ENCODE data around the gene ELF3. TPM values are rescaled to one million over a fixed set of nuclear protein-coding genes. Genes with fewer than 3 reads are reported as not detected.
"Not testable (repeated sequence)": the region's sequence is repeated elsewhere in the genome, so short reads cannot be mapped to it uniquely, and the experiment has no call there.

The ELF3 gene
- total and polyA plus RNA-seq, 4 donors = 10.1 to 38.7 (median 25.6) TPM

DNA sequence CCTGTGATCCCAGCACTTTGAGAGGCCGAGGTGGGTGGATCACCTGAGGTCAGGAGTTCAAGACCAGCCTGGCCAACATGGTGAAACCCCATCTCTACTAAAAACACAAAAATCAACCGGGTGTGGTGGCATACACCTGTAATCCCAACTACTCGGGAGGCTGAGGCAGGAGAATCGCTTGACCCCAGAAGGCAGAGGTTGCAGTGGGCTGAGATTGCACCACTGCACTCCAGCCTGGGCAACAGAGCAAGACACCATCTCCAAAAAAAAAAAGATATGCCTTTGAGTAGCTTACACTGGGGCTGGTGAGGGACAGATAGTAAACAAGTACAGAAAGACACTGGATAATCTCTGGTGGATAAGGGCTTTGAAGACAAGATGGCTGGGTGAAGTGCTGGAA, 44.3 kb downstream of the ELF3 start:
- H3K9ac ChIP-seq (ENCODE audit: low read depth in 1 of 2, low read length in 2 of 2); H3K27me3 ChIP-seq (ENCODE audit: control insufficient read depth in 4 of 4, insufficient read depth in 4 of 4, low read length in 3 of 4); DNase-seq (ENCODE audit: low spot score); H3K27ac ChIP-seq (ENCODE audit: low read depth in 1 of 2, low read length in 2 of 2); H3K4me1 ChIP-seq (ENCODE audit: control insufficient read depth in 4 of 4, insufficient read depth in 4 of 4, low read length in 3 of 4); H3K36me3 ChIP-seq (ENCODE audit: control insufficient read depth in 4 of 4, insufficient read depth in 3 of 4, low read depth in 1 of 4, low read length in 3 of 4); H3K9me3 ChIP-seq (ENCODE audit: control insufficient read depth in 4 of 4, low read length in 3 of 4); H3K4me3 ChIP-seq (ENCODE audit: low read depth in 1 of 3, low read length in 3 of 3): not testable (repeated sequence)
- 89% methylated on average over 4 of the region's 4 CpGs for WGBS

DNA sequence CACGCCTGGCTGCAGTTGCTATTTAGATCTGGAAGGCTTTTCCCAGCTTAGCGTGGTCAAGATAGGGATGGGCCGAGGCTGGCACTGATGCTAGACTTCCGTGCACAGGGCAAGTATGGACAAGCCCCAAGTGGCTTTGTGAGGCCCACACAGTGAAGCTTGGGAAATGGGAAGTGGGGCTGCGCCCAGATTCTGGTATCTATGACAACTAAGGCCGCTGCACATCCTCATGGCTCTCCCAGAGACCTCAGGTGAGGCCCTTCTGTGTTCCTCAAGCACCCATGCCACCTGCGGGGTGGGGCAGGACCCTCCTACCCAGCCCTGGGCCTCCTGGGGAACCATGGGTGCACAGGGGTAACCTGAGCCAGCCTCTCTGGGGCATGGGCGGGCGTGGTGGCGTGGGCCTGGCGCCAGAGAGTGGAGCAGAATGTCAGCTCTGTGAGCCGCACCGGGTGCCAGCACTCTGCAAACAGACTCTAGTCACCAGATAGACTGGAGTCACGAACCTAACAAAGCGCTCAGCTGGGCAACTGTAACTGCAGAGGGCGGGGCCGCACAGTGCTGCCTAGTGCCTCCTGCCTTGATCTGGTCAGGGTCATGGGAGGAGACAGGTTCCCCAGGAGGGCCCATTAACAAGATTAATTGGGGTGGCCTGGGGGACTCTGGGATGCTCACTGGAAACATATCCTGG, 46.4 kb downstream of the ELF3 start:
- no peak for DNase-seq (ENCODE audit: low spot score)
- TF ChIP-seq, protein P1, sequence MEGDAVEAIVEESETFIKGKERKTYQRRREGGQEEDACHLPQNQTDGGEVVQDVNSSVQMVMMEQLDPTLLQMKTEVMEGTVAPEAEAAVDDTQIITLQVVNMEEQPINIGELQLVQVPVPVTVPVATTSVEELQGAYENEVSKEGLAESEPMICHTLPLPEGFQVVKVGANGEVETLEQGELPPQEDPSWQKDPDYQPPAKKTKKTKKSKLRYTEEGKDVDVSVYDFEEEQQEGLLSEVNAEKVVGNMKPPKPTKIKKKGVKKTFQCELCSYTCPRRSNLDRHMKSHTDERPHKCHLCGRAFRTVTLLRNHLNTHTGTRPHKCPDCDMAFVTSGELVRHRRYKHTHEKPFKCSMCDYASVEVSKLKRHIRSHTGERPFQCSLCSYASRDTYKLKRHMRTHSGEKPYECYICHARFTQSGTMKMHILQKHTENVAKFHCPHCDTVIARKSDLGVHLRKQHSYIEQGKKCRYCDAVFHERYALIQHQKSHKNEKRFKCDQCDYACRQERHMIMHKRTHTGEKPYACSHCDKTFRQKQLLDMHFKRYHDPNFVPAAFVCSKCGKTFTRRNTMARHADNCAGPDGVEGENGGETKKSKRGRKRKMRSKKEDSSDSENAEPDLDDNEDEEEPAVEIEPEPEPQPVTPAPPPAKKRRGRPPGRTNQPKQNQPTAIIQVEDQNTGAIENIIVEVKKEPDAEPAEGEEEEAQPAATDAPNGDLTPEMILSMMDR (IDR thresholded peaks at IDR 0.05; ENCODE audit: low read depth, low read length, missing input control) = no peak
- TF ChIP-seq SP1 (IDR thresholded peaks at IDR 0.05) = peak; percentile 17
- TF ChIP-seq EGR1 (IDR thresholded peaks at IDR 0.05; ENCODE audit: low read depth in 2 of 2) = no peak
- TF ChIP-seq RXRA (IDR thresholded peaks at IDR 0.05) = peak; percentile 15 to 30
- TF ChIP-seq RAD21 (IDR thresholded peaks at IDR 0.05) = peak in 1 of 2 donors; percentile 29
- Histone ChIP-seq H3K27ac (ENCODE audit: low read depth in 1 of 2, low read length in 2 of 2) (no peak overlapping the region), H3K4me1 (ENCODE audit: control insufficient read depth in 4 of 4, insufficient read depth in 4 of 4, low read length in 3 of 4) (no peaks in the 10 kb centered on the region), H3K9ac (ENCODE audit: low read depth in 1 of 2, low read length in 2 of 2) (no peak overlapping the region), H3K27me3 (ENCODE audit: control insufficient read depth in 4 of 4, insufficient read depth in 4 of 4, low read length in 3 of 4) (no peaks in the 10 kb centered on the region), H3K9me3 (ENCODE audit: control insufficient read depth in 4 of 4, low read length in 3 of 4) (no peaks in the 10 kb centered on the region), H3K4me3 (ENCODE audit: low read depth in 1 of 3, low read length in 3 of 3) (no peak overlapping the region), H3K36me3 (ENCODE audit: control insufficient read depth in 4 of 4, insufficient read depth in 3 of 4, low read depth in 1 of 4, low read length in 3 of 4) (no peaks in the 10 kb centered on the region)
- 77% methylated on average over 17 of the region's 17 CpGs for WGBS

DNA sequence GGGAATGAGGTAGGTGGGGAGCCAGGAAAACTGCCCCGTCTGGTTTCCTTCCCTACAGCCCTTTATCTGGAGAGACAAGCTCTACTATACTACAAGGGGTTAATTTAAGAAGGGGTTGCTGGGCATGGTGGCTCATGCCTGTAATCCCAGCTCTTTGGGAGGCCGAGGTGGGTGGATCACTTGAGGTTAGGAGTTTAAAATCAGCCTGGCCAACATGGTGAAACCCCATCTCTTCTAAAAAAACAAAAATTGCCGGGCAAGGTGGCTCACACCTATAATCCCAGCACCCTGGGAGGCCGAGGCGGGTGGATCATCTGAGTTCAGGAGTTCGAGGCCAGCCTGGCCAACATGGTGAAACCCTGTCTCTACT, 46.9 kb downstream of the ELF3 start:
- not testable (repeated sequence) for H3K27ac ChIP-seq (ENCODE audit: low read depth in 1 of 2, low read length in 2 of 2); DNase-seq (ENCODE audit: low spot score)
- WGBS = 75% methylated on average over 6 of the region's 6 CpGs

DNA sequence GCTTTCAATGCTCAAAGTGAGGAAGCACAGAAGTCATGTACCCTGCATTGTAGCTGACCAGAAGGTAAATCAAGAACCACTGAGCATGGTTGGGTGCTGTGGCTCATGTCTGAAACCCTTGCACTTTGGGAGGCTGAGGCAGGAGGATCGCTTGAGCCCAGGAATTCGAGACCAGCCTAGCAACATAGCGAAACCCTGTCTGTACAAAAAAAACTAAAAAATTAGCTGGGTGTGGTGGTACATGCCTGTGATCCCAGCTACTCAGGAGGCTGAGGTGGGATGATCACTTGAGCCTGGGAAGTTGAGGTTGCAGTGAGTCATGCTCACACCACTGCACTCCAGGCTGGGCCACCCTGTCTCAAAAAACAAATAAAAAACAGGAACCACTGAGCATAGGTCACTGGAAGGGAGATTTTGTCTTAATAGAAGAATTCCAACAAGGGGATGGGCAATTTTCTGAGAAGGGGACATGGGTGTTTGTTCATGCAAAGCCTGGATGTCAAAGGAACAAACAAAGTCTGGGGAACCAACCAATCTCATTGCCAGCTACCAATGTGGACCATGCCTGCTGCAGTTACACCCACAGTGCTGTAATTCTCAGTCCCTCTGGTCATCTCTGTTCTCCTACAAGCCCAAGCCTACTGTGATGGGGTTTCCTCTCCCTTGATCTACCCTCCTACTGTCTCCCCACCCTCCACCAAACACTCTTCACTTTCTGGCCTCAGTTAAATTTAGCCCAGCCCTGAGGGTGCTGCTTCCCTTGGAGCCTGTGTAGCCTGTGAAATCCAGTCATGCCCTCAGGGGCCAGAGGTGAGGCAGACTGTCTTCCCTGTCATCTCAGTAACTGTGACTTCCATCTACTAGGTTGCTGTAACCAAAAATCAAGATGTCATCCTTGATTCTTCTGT, 47.9 kb downstream of the ELF3 start:
- WGBS = 94% methylated on average over 3 of the region's 3 CpGs
- H3K9ac ChIP-seq (ENCODE audit: low read depth in 1 of 2, low read length in 2 of 2) = no peak overlapping the region
- DNase-seq (ENCODE audit: low spot score) = no peak

More for the DNA sequence above, 46.9 kb downstream of the ELF3 start:
- H3K27me3 ChIP-seq (ENCODE audit: control insufficient read depth in 4 of 4, insufficient read depth in 4 of 4, low read length in 3 of 4); H3K36me3 ChIP-seq (ENCODE audit: control insufficient read depth in 4 of 4, insufficient read depth in 3 of 4, low read depth in 1 of 4, low read length in 3 of 4); H3K4me3 ChIP-seq (ENCODE audit: low read depth in 1 of 3, low read length in 3 of 3); H3K9ac ChIP-seq (ENCODE audit: low read depth in 1 of 2, low read length in 2 of 2); H3K9me3 ChIP-seq (ENCODE audit: control insufficient read depth in 4 of 4, low read length in 3 of 4); H3K4me1 ChIP-seq (ENCODE audit: control insufficient read depth in 4 of 4, insufficient read depth in 4 of 4, low read length in 3 of 4): not testable (repeated sequence)

More for the DNA sequence above, 47.9 kb downstream of the ELF3 start:
- H3K36me3 ChIP-seq (ENCODE audit: control insufficient read depth in 4 of 4, insufficient read depth in 3 of 4, low read depth in 1 of 4, low read length in 3 of 4) = no peaks in the 10 kb centered on the region
- no peaks in the 10 kb centered on the region for H3K27me3 ChIP-seq (ENCODE audit: control insufficient read depth in 4 of 4, insufficient read depth in 4 of 4, low read length in 3 of 4)
- H3K9me3 ChIP-seq (ENCODE audit: control insufficient read depth in 4 of 4, low read length in 3 of 4) = no peaks in the 10 kb centered on the region
- TF ChIP-seq JUND (IDR thresholded peaks at IDR 0.05) = peak in 1 of 2 donors; percentile 30
- peak in 1 of 2 donors; percentile 16 for TF ChIP-seq RXRA (IDR thresholded peaks at IDR 0.05)
- TF ChIP-seq HNF4A (conservative IDR thresholded peaks at IDR 0.05) = peak in 1 of 2 donors; percentile 17
- TF ChIP-seq SP1 (IDR thresholded peaks at IDR 0.05) = no peak
- no peak overlapping the region for H3K27ac ChIP-seq (ENCODE audit: low read depth in 1 of 2, low read length in 2 of 2)
- no peak overlapping the region for H3K4me3 ChIP-seq (ENCODE audit: low read depth in 1 of 3, low read length in 3 of 3)
- no peaks in the 10 kb centered on the region for H3K4me1 ChIP-seq (ENCODE audit: control insufficient read depth in 4 of 4, insufficient read depth in 4 of 4, low read length in 3 of 4)

Data from liver (tissue), 9 donors.